PFSK-1 (cell line): ENCODE data around the gene RPGR.

Source experiments
- FOXP2 ChIP-seq: optimal IDR thresholded peaks from 2 replicates; pipeline ENCODE3; 2011; ENCODE audit warnings: borderline replicate concordance, control low read depth, inconsistent platforms; ENCODE audit not compliant: insufficient read depth; ENCODE audit errors: extremely low read length, extremely low read depth
- POLR2AphosphoS5 ChIP-seq: IDR thresholded peaks from 2 replicates; pipeline ENCODE4 v1.6.1; 2012; ENCODE audit warnings: low read depth, mild to moderate bottlenecking, control low read depth, low read length, moderate library complexity
- REST ChIP-seq, 2 experiments: IDR thresholded peaks; 2 replicates each; pipeline versions ENCODE4 v1.6.1 to v1.8.0; 2011 to 2012; ENCODE audit warnings: low read depth in 2 of 2, low read length in 2 of 2, control low read depth in 1 of 2, inconsistent platforms in 1 of 2, mild to moderate bottlenecking in 1 of 2, moderate library complexity in 1 of 2; ENCODE audit not compliant: insufficient read depth in 1 of 2
- SIN3A ChIP-seq: IDR thresholded peaks from 2 replicates; pipeline ENCODE4 v1.6.1; 2012; ENCODE audit warnings: mild to moderate bottlenecking, low read length, moderate library complexity, borderline replicate concordance; ENCODE audit not compliant: insufficient read depth
- TAF1 ChIP-seq: IDR thresholded peaks from 2 replicates; pipeline ENCODE4 v1.6.1; 2012; ENCODE audit warnings: low read length, control low read depth, borderline replicate concordance; ENCODE audit not compliant: insufficient read depth

The RPGR gene

GRCh38 chrX:38332505-38332904, 5.2 kb upstream of the RPGR start:
- TF ChIP-seq FOXP2, result no peak
- TF ChIP-seq TAF1, result no peak
- TF ChIP-seq POLR2AphosphoS5, result no peak
- TF ChIP-seq SIN3A, result no peak
- TF ChIP-seq REST (IDR thresholded peaks at IDR 0.05; ENCODE audit: insufficient read depth in 1 of 2, low read depth in 2 of 2, low read length in 2 of 2), result no peak

- TF ChIP-seq POLR2AphosphoS5 (no peak), TAF1 (no peak), SIN3A (no peak), FOXP2 (no peak), REST (IDR thresholded peaks at IDR 0.05; ENCODE audit: insufficient read depth in 1 of 2, low read depth in 2 of 2, low read length in 2 of 2) (no peak)
These were observed 419 bp upstream of the RPGR start for GRCh38 chrX:38327775-38328081.

- TF ChIP-seq POLR2AphosphoS5 (no peak), TAF1 (no peak), REST (IDR thresholded peaks at IDR 0.05; ENCODE audit: insufficient read depth in 1 of 2, low read depth in 2 of 2, low read length in 2 of 2) (no peak), SIN3A (no peak), FOXP2 (no peak)
These were observed 1.2 kb downstream of the RPGR start for GRCh38 chrX:38326086-38326485.

- TF ChIP-seq POLR2AphosphoS5 (no peak), FOXP2 (no peak), TAF1 (no peak), SIN3A (no peak), REST (IDR thresholded peaks at IDR 0.05; ENCODE audit: insufficient read depth in 1 of 2, low read depth in 2 of 2, low read length in 2 of 2) (no peak)
These were observed 6.5 kb downstream of the RPGR start for GRCh38 chrX:38320819-38321218.

GRCh38 chrX:38318606-38319005, 8.7 kb downstream of the RPGR start:
- TF ChIP-seq SIN3A, result no peak
- TF ChIP-seq REST (IDR thresholded peaks at IDR 0.05; ENCODE audit: insufficient read depth in 1 of 2, low read depth in 2 of 2, low read length in 2 of 2), result no peak
- no peak for TF ChIP-seq FOXP2
- TF ChIP-seq TAF1, result no peak
- TF ChIP-seq POLR2AphosphoS5, result no peak
